Activated T-cell treated with anti-CD3 and anti-CD28 coated beads, Interleukin-2, amount 50 U/mL, for 24 hours (primary cell): ENCODE results near the gene TMEM45A.
"Not testable (repeated sequence)": the region's sequence is repeated elsewhere in the genome, so short reads cannot be mapped to it uniquely, and the experiment has no call there.

Experiments used
- DNase-seq: peaks from one replicate; pipeline ENCODE4 v3.0.0-alpha.2; 2020
- H3K27ac Mint-ChIP-seq: 2 replicates; pipeline ENCODE4 v1.8.0; 2020; ENCODE audit warnings: mild to moderate bottlenecking, mixed read lengths
- H3K27me3 Mint-ChIP-seq: 2 replicates; pipeline ENCODE4 v1.8.0; 2020; ENCODE audit warnings: mixed read lengths
- H3K36me3 Mint-ChIP-seq: 2 replicates; pipeline ENCODE4 v1.8.0; 2020; ENCODE audit warnings: low read depth, mixed read lengths
- H3K4me1 Mint-ChIP-seq: 2 replicates; pipeline ENCODE4 v1.8.0; 2020; ENCODE audit warnings: low read depth, mixed read lengths
- H3K4me3 Mint-ChIP-seq: 2 replicates; pipeline ENCODE4 v1.8.0; 2020; ENCODE audit warnings: mild to moderate bottlenecking, moderate library complexity, mixed read lengths
- H3K9me3 Mint-ChIP-seq: 2 replicates; pipeline ENCODE4 v1.8.0; 2020; ENCODE audit warnings: mixed read lengths

TMEM45A gene

GRCh38 chr3:100492059-100493006, at the start of gene TMEM45A:
TSS of gene TMEM45A (plus strand) at chr3:100492619. CDS start at chr3:100555212, 62,593 bp downstream.
- peaks cover 31% of the 10 kb centered on the region for H3K27me3 Mint-ChIP-seq
- H3K36me3 Mint-ChIP-seq, result no peaks in the 10 kb centered on the region
- DNase-seq, result peak; percentile 88
- peaks cover 16% of the 10 kb centered on the region for H3K4me1 Mint-ChIP-seq
- peak within 1 kb of the TSS; percentile 62 for H3K27ac Mint-ChIP-seq
- peak within 1 kb of the TSS; percentile 82 for H3K4me3 Mint-ChIP-seq
- H3K9me3 Mint-ChIP-seq, result no peaks in the 10 kb centered on the region

- no peaks in the 10 kb centered on the region for H3K27me3 Mint-ChIP-seq
- H3K27ac Mint-ChIP-seq, result no peak overlapping the region
- no peaks in the 10 kb centered on the region for H3K36me3 Mint-ChIP-seq
- peaks cover 8% of the 10 kb centered on the region for H3K4me1 Mint-ChIP-seq
- H3K4me3 Mint-ChIP-seq, result no peak overlapping the region
- peaks cover 3% of the 10 kb centered on the region for H3K9me3 Mint-ChIP-seq
- no peak for DNase-seq
These were observed 48.7 kb upstream of the TMEM45A start for GRCh38 chr3:100443690-100444089.

GRCh38 chr3:100447067-100447466, 45.4 kb upstream of the TMEM45A start:
- DNase-seq, result not testable (repeated sequence)

GRCh38 chr3:100448079-100448478, 44.3 kb upstream of the TMEM45A start:
- no peak for DNase-seq
- no peaks in the 10 kb centered on the region for H3K27me3 Mint-ChIP-seq
- H3K4me3 Mint-ChIP-seq, result no peak overlapping the region
- H3K9me3 Mint-ChIP-seq, result peaks cover 3% of the 10 kb centered on the region
- H3K36me3 Mint-ChIP-seq, result no peaks in the 10 kb centered on the region
- H3K4me1 Mint-ChIP-seq, result no peaks in the 10 kb centered on the region
- no peak overlapping the region for H3K27ac Mint-ChIP-seq

More at GRCh38 chr3:100447067-100447466, 45.4 kb upstream of the TMEM45A start:
- not testable (repeated sequence) for H3K4me3 Mint-ChIP-seq, H3K4me1 Mint-ChIP-seq, H3K36me3 Mint-ChIP-seq, H3K9me3 Mint-ChIP-seq, H3K27me3 Mint-ChIP-seq, H3K27ac Mint-ChIP-seq

GRCh38 chr3:100449214-100449613, 43.2 kb upstream of the TMEM45A start:
- peaks cover 3% of the 10 kb centered on the region for H3K9me3 Mint-ChIP-seq
- no peaks in the 10 kb centered on the region for H3K4me1 Mint-ChIP-seq
- H3K4me3 Mint-ChIP-seq, result no peak overlapping the region
- no peak overlapping the region for H3K27ac Mint-ChIP-seq
- DNase-seq, result no peak
- no peaks in the 10 kb centered on the region for H3K36me3 Mint-ChIP-seq
- no peaks in the 10 kb centered on the region for H3K27me3 Mint-ChIP-seq

- H3K4me3 Mint-ChIP-seq, result no peak overlapping the region
- no peak for DNase-seq
- no peaks in the 10 kb centered on the region for H3K36me3 Mint-ChIP-seq
- peaks cover 3% of the 10 kb centered on the region for H3K4me1 Mint-ChIP-seq
- no peak overlapping the region for H3K27ac Mint-ChIP-seq
- H3K27me3 Mint-ChIP-seq, result no peaks in the 10 kb centered on the region
- no peaks in the 10 kb centered on the region for H3K9me3 Mint-ChIP-seq
These were observed 37.7 kb upstream of the TMEM45A start for GRCh38 chr3:100454677-100455076.

GRCh38 chr3:100455841-100456550, 36.4 kb upstream of the TMEM45A start:
- no peak overlapping the region for H3K27ac Mint-ChIP-seq
- no peaks in the 10 kb centered on the region for H3K36me3 Mint-ChIP-seq
- no peak for DNase-seq
- H3K9me3 Mint-ChIP-seq, result no peaks in the 10 kb centered on the region
- no peaks in the 10 kb centered on the region for H3K27me3 Mint-ChIP-seq
- no peak overlapping the region for H3K4me3 Mint-ChIP-seq
- H3K4me1 Mint-ChIP-seq, result peaks cover 3% of the 10 kb centered on the region

- H3K27me3 Mint-ChIP-seq, result no peaks in the 10 kb centered on the region
- H3K27ac Mint-ChIP-seq, result no peak overlapping the region
- no peak for DNase-seq
- peaks cover 3% of the 10 kb centered on the region for H3K4me1 Mint-ChIP-seq
- H3K4me3 Mint-ChIP-seq, result no peak overlapping the region
- H3K9me3 Mint-ChIP-seq, result no peaks in the 10 kb centered on the region
- no peaks in the 10 kb centered on the region for H3K36me3 Mint-ChIP-seq
These were observed 35.7 kb upstream of the TMEM45A start for GRCh38 chr3:100456745-100457144.

- no peak overlapping the region for H3K27ac Mint-ChIP-seq
- peaks cover 3% of the 10 kb centered on the region for H3K4me1 Mint-ChIP-seq
- H3K36me3 Mint-ChIP-seq, result no peaks in the 10 kb centered on the region
- H3K9me3 Mint-ChIP-seq, result no peaks in the 10 kb centered on the region
- no peaks in the 10 kb centered on the region for H3K27me3 Mint-ChIP-seq
- DNase-seq, result no peak
- H3K4me3 Mint-ChIP-seq, result no peak overlapping the region
These were observed 34.6 kb upstream of the TMEM45A start for GRCh38 chr3:100457811-100458210.

GRCh38 chr3:100458814-100459213, 33.6 kb upstream of the TMEM45A start:
- H3K4me3 Mint-ChIP-seq, result no peak overlapping the region
- no peaks in the 10 kb centered on the region for H3K27me3 Mint-ChIP-seq
- peaks cover 3% of the 10 kb centered on the region for H3K4me1 Mint-ChIP-seq
- DNase-seq, result no peak
- no peak overlapping the region for H3K27ac Mint-ChIP-seq
- H3K36me3 Mint-ChIP-seq, result no peaks in the 10 kb centered on the region
- no peaks in the 10 kb centered on the region for H3K9me3 Mint-ChIP-seq

- Mint-ChIP-seq H3K4me3 (no peak overlapping the region), H3K9me3 (peaks cover 2% of the 10 kb centered on the region), H3K27ac (no peak overlapping the region), H3K4me1 (peaks cover 7% of the 10 kb centered on the region), H3K27me3 (no peaks in the 10 kb centered on the region), H3K36me3 (no peaks in the 10 kb centered on the region)
- no peak for DNase-seq
These were observed 29.4 kb upstream of the TMEM45A start for GRCh38 chr3:100463002-100463401.

- DNase-seq, result no peak
- Mint-ChIP-seq H3K4me1 (peaks cover 7% of the 10 kb centered on the region), H3K27me3 (no peaks in the 10 kb centered on the region), H3K27ac (no peak overlapping the region), H3K9me3 (peaks cover 4% of the 10 kb centered on the region), H3K4me3 (no peak overlapping the region), H3K36me3 (no peaks in the 10 kb centered on the region)
These were observed 28.7 kb upstream of the TMEM45A start for GRCh38 chr3:100463646-100464155.

GRCh38 chr3:100465892-100466777, 26.3 kb upstream of the TMEM45A start:
- Mint-ChIP-seq H3K27ac (no peak overlapping the region), H3K9me3 (peaks cover 11% of the 10 kb centered on the region), H3K4me1 (peaks cover 7% of the 10 kb centered on the region), H3K4me3 (no peak overlapping the region), H3K27me3 (no peaks in the 10 kb centered on the region), H3K36me3 (no peaks in the 10 kb centered on the region)
- DNase-seq, result no peak

- Mint-ChIP-seq H3K4me3 (no peak overlapping the region), H3K27me3 (no peaks in the 10 kb centered on the region), H3K27ac (no peak overlapping the region), H3K36me3 (no peaks in the 10 kb centered on the region), H3K4me1 (peaks cover 7% of the 10 kb centered on the region), H3K9me3 (peaks cover 11% of the 10 kb centered on the region)
- no peak for DNase-seq
These were observed 25.3 kb upstream of the TMEM45A start for GRCh38 chr3:100467133-100467532.
